A673 (cell line): Measurements from ENCODE around the gene GGA1. TPM values are rescaled to one million over a fixed set of nuclear protein-coding genes. Genes with fewer than 3 reads are reported as not detected.
A peak's percentile ranks its signal among the peaks of the same experiment; 100 is the strongest.

Source experiments
- BruUV-seq: library from RNA; stranded (reverse); fragments of 400-500 nt; replicated peaks from 2 replicates; lab custom pipeline; 2021; lab: Mats Ljungman, UMichigan
- CTCF ChIA-PET: fragments of 300-600 bp; sonication (Branson Sonifier 250); formaldehyde crosslinking; loops from one replicate; lab custom pipeline; 2022; ENCODE audit warnings: antibody characterized with exemption; lab: Charles Lee
- POLR2A ChIA-PET: fragments of 300-600 bp; sonication (Branson Sonifier 250); formaldehyde crosslinking; loops from one replicate; lab custom pipeline; 2022; ENCODE audit warnings: antibody characterized with exemption; ENCODE audit not compliant: low non-redundant PET; lab: Charles Lee
- DNase-seq: peaks from one replicate; pipeline ENCODE4 v3.0.0-alpha.2; 2015; ENCODE audit warnings: low spot score
- H3K27ac ChIP-seq: fragments of 200-600 bp; sonication (generic); 2 replicates; pipeline ENCODE4 v1.5.1; 2016; ENCODE audit warnings: mixed run types, low read depth, mild to moderate bottlenecking, mixed read lengths, antibody characterized with exemption, low read length; ENCODE audit not compliant: poor library complexity, severe bottlenecking
- H3K27me3 ChIP-seq: fragments of 200-600 bp; sonication (generic); replicated peaks from 2 replicates; pipeline ENCODE4 v1.6.1; 2017; ENCODE audit warnings: mixed run types, low read depth, mild to moderate bottlenecking, mixed read lengths, antibody characterized with exemption, low read length; ENCODE audit not compliant: insufficient read depth, poor library complexity
- H3K36me3 ChIP-seq: fragments of 200-600 bp; sonication (generic); 2 replicates; pipeline ENCODE4 v1.6.1; 2016; ENCODE audit warnings: mixed run types, mild to moderate bottlenecking, mixed read lengths, antibody characterized with exemption, low read length; ENCODE audit not compliant: insufficient read depth, poor library complexity, severe bottlenecking
- H3K4me1 ChIP-seq: fragments of 200-600 bp; sonication (generic); 2 replicates; pipeline ENCODE4 v1.6.1; 2017; ENCODE audit warnings: mixed run types, mild to moderate bottlenecking, mixed read lengths, antibody characterized with exemption, low read length; ENCODE audit not compliant: insufficient read depth, poor library complexity, severe bottlenecking
- H3K4me3 ChIP-seq: fragments of 200-600 bp; sonication (generic); 2 replicates; pipeline ENCODE4 v1.5.1; 2016; ENCODE audit warnings: low read depth, mixed run types, mild to moderate bottlenecking, mixed read lengths, low read length; ENCODE audit not compliant: poor library complexity, severe bottlenecking
- H3K9me3 ChIP-seq: fragments of 200-600 bp; sonication (generic); 2 replicates; pipeline ENCODE4 v1.6.1; 2016; ENCODE audit warnings: mixed run types, low read depth, mild to moderate bottlenecking, mixed read lengths, antibody characterized with exemption, low read length; ENCODE audit not compliant: poor library complexity, severe bottlenecking
- CTCF ChIP-seq: fragments of 300-800, 200-600 bp; sonication (generic); conservative IDR thresholded peaks from 2 replicates; pipeline ENCODE4 v1.5.1; 2017; ENCODE audit warnings: low read depth, mild to moderate bottlenecking, antibody characterized with exemption, low read length, moderate library complexity, mixed read lengths
- EZH2 ChIP-seq: fragments of 200-600 bp; sonication (generic); IDR thresholded peaks from 2 replicates; pipeline ENCODE4 v1.6.1; 2017; ENCODE audit warnings: borderline replicate concordance, low read depth, mild to moderate bottlenecking, mixed read lengths, antibody characterized with exemption, low read length; ENCODE audit not compliant: poor library complexity, severe bottlenecking
- intact Hi-C: fragments of 100-400 bp; cut with micrococcal nuclease; formaldehyde crosslinking; loops from one replicate; pipeline ENCODE4 v1.10.0; 2022; ENCODE audit not compliant: unreplicated experiment
- total RNA-seq: library from RNA; stranded (reverse); gene quantifications from 2 replicates; pipeline ENCODE4 v1.2.3, GENCODE V29; 2021

GGA1 gene
- total RNA-seq, 1 experiment from 2014 or later, result 74.6 TPM

- H3K4me1 ChIP-seq, result peaks cover 2% of the 10 kb centered on the region
- no TSS peak for BruUV-seq
- H3K9me3 ChIP-seq, result no peaks in the 10 kb centered on the region
- DNase-seq, result no peak
- ChIA-PET CTCF (interaction anchor here (1.1 to 2.0 kb wide), 3 partner anchors 26 to 94 kb away, joined by 6 to 11 read pairs (median 9); partner anchors contain the start of gene GGA1), POLR2A (no interaction called here)
- peaks cover 3% of the 10 kb centered on the region for H3K27me3 ChIP-seq
- H3K27ac ChIP-seq, result no peak overlapping the region
- TF ChIP-seq CTCF (no peak), EZH2 (no peak)
- intact Hi-C loops, result loop anchor here (10.0 kb wide), 1 partner anchor 252 kb away; no protein-coding TSS in a partner anchor
- H3K4me3 ChIP-seq, result no peak overlapping the region
- H3K36me3 ChIP-seq, result no peaks in the 10 kb centered on the region
Observed at GRCh38 chr22:37566329-37566837, 42.3 kb upstream of the GGA1 start.

- Histone ChIP-seq H3K27ac (no peak overlapping the region), H3K27me3 (no peaks in the 10 kb centered on the region), H3K36me3 (no peaks in the 10 kb centered on the region), H3K4me3 (no peak overlapping the region), H3K4me1 (no peaks in the 10 kb centered on the region), H3K9me3 (no peaks in the 10 kb centered on the region)
- ChIA-PET CTCF (interaction anchor here (0.6 to 2.0 kb wide), 9 partner anchors 9 to 95 kb away, joined by 3 to 21 read pairs (median 7); partner anchors contain the start of gene GGA1), POLR2A (no interaction called here)
- intact Hi-C loops, result loop anchor here (1.0 to 10.0 kb wide), 2 partner anchors 28 to 252 kb away; no protein-coding TSS in a partner anchor
- BruUV-seq, result no TSS peak
- peak; percentile 67 for DNase-seq
- TF ChIP-seq EZH2 (no peak), CTCF (peak; percentile 97)
Observed at GRCh38 chr22:37566903-37567798, 41.5 kb upstream of the GGA1 start.

DNA sequence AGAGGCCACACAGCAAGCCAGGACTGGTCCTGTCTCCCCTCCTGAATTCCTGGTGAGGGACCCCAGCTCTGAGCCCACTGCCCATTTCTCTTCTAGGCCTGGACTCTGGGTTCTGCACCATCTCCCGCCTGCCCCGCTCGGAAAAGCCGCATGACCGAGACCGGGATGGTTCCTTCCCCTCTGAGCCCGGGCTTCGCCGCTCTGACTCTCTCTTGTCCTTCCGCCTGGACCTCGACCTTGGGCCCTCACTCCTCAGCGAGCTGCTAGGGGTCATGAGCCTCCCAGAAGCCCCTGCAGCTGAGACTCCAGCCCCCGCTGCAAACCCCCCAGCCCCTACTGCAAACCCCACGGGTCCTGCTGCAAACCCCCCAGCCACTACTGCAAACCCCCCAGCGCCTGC lies 40.6 kb upstream of the GGA1 start:
- no peak for DNase-seq
- Histone ChIP-seq H3K9me3 (no peaks in the 10 kb centered on the region), H3K27me3 (no peaks in the 10 kb centered on the region), H3K4me1 (no peaks in the 10 kb centered on the region), H3K4me3 (no peak overlapping the region), H3K27ac (no peak overlapping the region), H3K36me3 (no peaks in the 10 kb centered on the region)
- intact Hi-C loops, result loop anchor here (10.0 kb wide), 1 partner anchor 253 kb away; no protein-coding TSS in a partner anchor
- TF ChIP-seq CTCF (no peak), EZH2 (no peak)
- no TSS peak for BruUV-seq
- ChIA-PET CTCF (interaction anchor here (0.5 to 2.0 kb wide), 8 partner anchors 8 to 96 kb away, joined by 3 to 21 read pairs (median 10); partner anchors contain the start of gene GGA1), POLR2A (no interaction called here)
